ENCODE results near the gene ARVCF.

Gene ARVCF

GRCh38 chr22:20000246-20001081, 16.2 kb downstream of the ARVCF start:
- TF ChIP-seq ZIC2 (tag by site-specific recombination; IDR thresholded peaks at IDR 0.05) (0 out of 2 replicates have a peak, but pooled peaks have one; percentile 19), IKZF3 (tag by site-specific recombination; IDR thresholded peaks at IDR 0.05) (no peak)
- H3K4me1 ChIP-seq (ENCODE audit: control insufficient read depth, insufficient read depth, low read length) = no peaks in the 10 kb centered on the region
- ChIA-PET CTCF (no interaction called here), POLR2A (no interaction called here)
- H3K27ac ChIP-seq (ENCODE audit: extremely low read depth, low read depth, low read length) = no peak overlapping the region
- no peaks in the 10 kb centered on the region for H3K36me3 ChIP-seq (ENCODE audit: control insufficient read depth in 2 of 2, insufficient read depth in 1 of 2, low read length in 2 of 2)
- no peaks in the 10 kb centered on the region for H3K9me3 ChIP-seq (ENCODE audit: control insufficient read depth, insufficient read depth, low read depth, low read length)
- no peak overlapping the region for H3K4me3 ChIP-seq (ENCODE audit: low read depth, low read length)

GRCh38 chr22:19998991-19999820, 17.4 kb downstream of the ARVCF start:
- Histone ChIP-seq H3K27ac (ENCODE audit: extremely low read depth, low read depth, low read length) (no peak overlapping the region), H3K4me1 (ENCODE audit: control insufficient read depth, insufficient read depth, low read length) (no peaks in the 10 kb centered on the region), H3K36me3 (ENCODE audit: control insufficient read depth in 2 of 2, insufficient read depth in 1 of 2, low read length in 2 of 2) (no peaks in the 10 kb centered on the region), H3K9me3 (ENCODE audit: control insufficient read depth, insufficient read depth, low read depth, low read length) (no peaks in the 10 kb centered on the region), H3K4me3 (ENCODE audit: low read depth, low read length) (no peak overlapping the region)
- TF ChIP-seq GLIS1 (tag by site-specific recombination; IDR thresholded peaks at IDR 0.05) (peak; percentile 68), ZFHX2 (tag by site-specific recombination; conservative IDR thresholded peaks at IDR 0.05) (peak; percentile 27; the same call in 1 of the 2 replicates), KLF1 (tag by site-specific recombination; IDR thresholded peaks at IDR 0.05) (peak; percentile 22; the same call in 1 of the 2 replicates), ZNF510 (tag by site-specific recombination; IDR thresholded peaks at IDR 0.05; ENCODE audit: insufficient replicate concordance) (no peak), ZNF544 (tag by site-specific recombination; IDR thresholded peaks at IDR 0.05) (no peak), ZNF785 (tag by site-specific recombination; IDR thresholded peaks at IDR 0.05) (no peak), GLI2 (tag by site-specific recombination; IDR thresholded peaks at IDR 0.05; ENCODE audit: borderline replicate concordance, low read depth) (no peak), ZNF76 (tag by site-specific recombination; IDR thresholded peaks at IDR 0.05; ENCODE audit: borderline replicate concordance, low read depth) (no peak), ZSCAN4 (tag by site-specific recombination; IDR thresholded peaks at IDR 0.05) (no peak), ZNF341 (tag by site-specific recombination; IDR thresholded peaks at IDR 0.05; ENCODE audit: low read depth) (peak; percentile 56)
- CTCF ChIA-PET = interaction anchor here (1.0 kb wide), 1 partner anchor 15 kb away, joined by 6 read pairs; no protein-coding TSS in a partner anchor
- POLR2A ChIA-PET = interaction anchor here (1.8 kb wide), 1 partner anchor 13 kb away, joined by 3 read pairs; no protein-coding TSS in a partner anchor

GRCh38 chr22:19998232-19998951, 18.2 kb downstream of the ARVCF start:
- ChIA-PET CTCF (interaction anchor here (1.0 kb wide), 1 partner anchor 15 kb away, joined by 6 read pairs; no protein-coding TSS in a partner anchor), POLR2A (interaction anchor here (1.8 kb wide), 1 partner anchor 12 kb away, joined by 3 read pairs; no protein-coding TSS in a partner anchor)
- peak; percentile 21; the same call in 1 of the 2 replicates for TF ChIP-seq ZFHX2 (tag by site-specific recombination; conservative IDR thresholded peaks at IDR 0.05)
- no peak for TF ChIP-seq CTCF (tag by site-specific recombination; IDR thresholded peaks at IDR 0.05)
- TF ChIP-seq ZNF2 (tag by site-specific recombination; IDR thresholded peaks at IDR 0.05) = no peak
- no peak; the same call in 1 of the 2 replicates for TF ChIP-seq EGR2 (tag by site-specific recombination; IDR thresholded peaks at IDR 0.05; ENCODE audit: low read depth)
- TF ChIP-seq, protein P1, sequence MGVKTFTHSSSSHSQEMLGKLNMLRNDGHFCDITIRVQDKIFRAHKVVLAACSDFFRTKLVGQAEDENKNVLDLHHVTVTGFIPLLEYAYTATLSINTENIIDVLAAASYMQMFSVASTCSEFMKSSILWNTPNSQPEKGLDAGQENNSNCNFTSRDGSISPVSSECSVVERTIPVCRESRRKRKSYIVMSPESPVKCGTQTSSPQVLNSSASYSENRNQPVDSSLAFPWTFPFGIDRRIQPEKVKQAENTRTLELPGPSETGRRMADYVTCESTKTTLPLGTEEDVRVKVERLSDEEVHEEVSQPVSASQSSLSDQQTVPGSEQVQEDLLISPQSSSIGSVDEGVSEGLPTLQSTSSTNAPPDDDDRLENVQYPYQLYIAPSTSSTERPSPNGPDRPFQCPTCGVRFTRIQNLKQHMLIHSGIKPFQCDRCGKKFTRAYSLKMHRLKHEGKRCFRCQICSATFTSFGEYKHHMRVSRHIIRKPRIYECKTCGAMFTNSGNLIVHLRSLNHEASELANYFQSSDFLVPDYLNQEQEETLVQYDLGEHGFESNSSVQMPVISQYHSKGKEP (tag by site-specific recombination; IDR thresholded peaks at IDR 0.05) = no peak
- TF ChIP-seq ZNF670 (tag by site-specific recombination; IDR thresholded peaks at IDR 0.05; ENCODE audit: low read depth) = no peak
- no peak for TF ChIP-seq ZNF558 (tag by site-specific recombination; IDR thresholded peaks at IDR 0.05)
- no peak for TF ChIP-seq ZNF112 (tag by site-specific recombination; IDR thresholded peaks at IDR 0.05)

More at GRCh38 chr22:19998232-19998951, 18.2 kb downstream of the ARVCF start:
- Histone ChIP-seq H3K4me3 (ENCODE audit: low read depth, low read length) (no peak overlapping the region), H3K9me3 (ENCODE audit: control insufficient read depth, insufficient read depth, low read depth, low read length) (no peaks in the 10 kb centered on the region), H3K4me1 (ENCODE audit: control insufficient read depth, insufficient read depth, low read length) (no peaks in the 10 kb centered on the region), H3K36me3 (ENCODE audit: control insufficient read depth in 2 of 2, insufficient read depth in 1 of 2, low read length in 2 of 2) (no peaks in the 10 kb centered on the region), H3K27ac (ENCODE audit: extremely low read depth, low read depth, low read length) (no peak overlapping the region)
